Measurements from ENCODE around the gene NEU4. TPM values are rescaled to one million over a fixed set of nuclear protein-coding genes. Genes with fewer than 3 reads are reported as not detected.
A peak's percentile ranks its signal among the peaks of the same experiment; 100 is the strongest.

The NEU4 gene
- total and polyA plus RNA-seq, 3 experiments from 2014 or later: not detected

GRCh38 chr2:241855888-241856422 lies 47.0 kb downstream of the NEU4 start:
- Mint-ChIP-seq H3K4me3 (peak overlapping the region in 6 of 7 donors; percentile 29 to 92 (median 81)), H3K27ac (peak overlapping the region in 6 of 8 donors; percentile 46 to 93 (median 57)), H3K9me3 (no peaks in the 10 kb centered on the region), H3K4me1 (peaks cover 27 to 52% (median 30%) of the 10 kb centered on the region in 3 donors), H3K27me3 (no peaks in the 10 kb centered on the region), H3K36me3 (peaks cover 0 to 12% (median 0%) of the 10 kb centered on the region in 3 donors)
- DNase-seq: peak in 1 of 5 donors; percentile 45
- Histone ChIP-seq H3K4me3 (ENCODE audit: low read length) (no peak overlapping the region), H3K9me3 (ENCODE audit: low read length) (no peaks in the 10 kb centered on the region), H3K36me3 (ENCODE audit: insufficient read depth, low read length) (no peaks in the 10 kb centered on the region), H3K27ac (ENCODE audit: low read depth, low read length) (no peak overlapping the region), H3K4me1 (ENCODE audit: insufficient read depth, low read length) (peaks cover 36% of the 10 kb centered on the region), H3K27me3 (ENCODE audit: insufficient read depth, low read length, poor library complexity, severe bottlenecking) (no peaks in the 10 kb centered on the region)
- ChIA-PET CTCF (interaction anchor here (1.1 to 4.3 kb wide), 3 partner anchors 11 to 15 kb away, joined by 3 to 23 read pairs (median 3); no protein-coding TSS in a partner anchor), POLR2A (interaction anchor here (0.8 kb wide), 1 partner anchor 12 kb away, joined by 9 read pairs; no protein-coding TSS in a partner anchor)

DNA sequence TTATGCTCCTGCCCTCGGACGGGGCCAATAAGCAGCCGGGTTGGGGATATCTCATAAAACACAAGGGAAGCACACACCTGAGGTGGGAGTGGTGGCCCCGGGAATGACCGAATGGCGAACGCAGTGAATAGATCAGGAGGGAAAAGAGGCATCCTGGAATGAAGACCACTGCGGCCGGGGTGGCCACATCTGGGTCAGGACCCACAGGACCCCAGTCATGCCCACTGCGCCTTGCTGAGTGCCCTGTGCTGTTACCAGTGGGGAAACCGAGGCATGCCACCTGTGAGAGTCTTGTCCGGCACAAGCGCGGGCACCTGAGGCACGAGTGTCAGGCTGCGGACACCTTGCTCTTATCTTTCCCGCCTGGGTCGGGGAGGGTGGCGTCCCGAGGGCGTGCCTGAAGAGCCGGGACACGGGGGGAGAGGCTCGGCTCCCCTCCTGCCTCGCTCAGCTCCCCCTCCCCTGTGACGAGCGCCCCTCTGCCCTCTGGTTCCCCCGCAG lies 48.1 kb downstream of the NEU4 start:
- Histone ChIP-seq H3K4me3 (ENCODE audit: low read length) (no peak overlapping the region), H3K27ac (ENCODE audit: low read depth, low read length) (peak overlapping the region; percentile 31)

GRCh38 chr2:241857572-241858121 lies 48.7 kb downstream of the NEU4 start:
- CTCF ChIA-PET: interaction anchor here (4.3 kb wide), 1 partner anchor 11 kb away, joined by 23 read pairs; no protein-coding TSS in a partner anchor
- no peaks in the 10 kb centered on the region for H3K27me3 Mint-ChIP-seq
- H3K9me3 ChIP-seq (ENCODE audit: low read length): no peaks in the 10 kb centered on the region
- no peaks in the 10 kb centered on the region for H3K27me3 ChIP-seq (ENCODE audit: insufficient read depth, low read length, poor library complexity, severe bottlenecking)
- peak in 1 of 5 donors; percentile 45 for DNase-seq
- H3K4me3 ChIP-seq (ENCODE audit: low read length): peak overlapping the region; percentile 60
- peaks cover 40 to 69% (median 47%) of the 10 kb centered on the region in 3 donors for H3K4me1 Mint-ChIP-seq
- H3K9me3 Mint-ChIP-seq: no peaks in the 10 kb centered on the region
- H3K27ac ChIP-seq (ENCODE audit: low read depth, low read length): peak overlapping the region; percentile 31
- peak overlapping the region; percentile 83 to 95 (median 90) for H3K4me3 Mint-ChIP-seq
- H3K27ac Mint-ChIP-seq: peak overlapping the region in 7 of 8 donors; percentile 90 to 97 (median 91)
- H3K4me1 ChIP-seq (ENCODE audit: insufficient read depth, low read length): peaks cover 52% of the 10 kb centered on the region
- no peaks in the 10 kb centered on the region for H3K36me3 ChIP-seq (ENCODE audit: insufficient read depth, low read length)
- POLR2A ChIA-PET: interaction anchor here (3.4 kb wide), 1 partner anchor 11 kb away, joined by 30 read pairs; the partner anchor contains the start of gene RTP5
- peaks cover 0 to 8% (median 0%) of the 10 kb centered on the region in 3 donors for H3K36me3 Mint-ChIP-seq

More for the DNA sequence above, 48.1 kb downstream of the NEU4 start:
- no peaks in the 10 kb centered on the region for H3K36me3 ChIP-seq (ENCODE audit: insufficient read depth, low read length)
- Mint-ChIP-seq H3K27ac (peak overlapping the region; percentile 63 to 93 (median 72)), H3K4me3 (peak overlapping the region; percentile 70 to 95 (median 90)), H3K9me3 (no peaks in the 10 kb centered on the region), H3K36me3 (peaks cover 0 to 8% (median 0%) of the 10 kb centered on the region in 3 donors), H3K4me1 (peaks cover 38 to 63% (median 41%) of the 10 kb centered on the region in 3 donors), H3K27me3 (no peaks in the 10 kb centered on the region)
- peaks cover 47% of the 10 kb centered on the region for H3K4me1 ChIP-seq (ENCODE audit: insufficient read depth, low read length)
- H3K9me3 ChIP-seq (ENCODE audit: low read length): no peaks in the 10 kb centered on the region
- no peaks in the 10 kb centered on the region for H3K27me3 ChIP-seq (ENCODE audit: insufficient read depth, low read length, poor library complexity, severe bottlenecking)
- peak in 1 of 5 donors; percentile 45 for DNase-seq
- ChIA-PET CTCF (interaction anchor here (1.1 to 4.3 kb wide), 2 partner anchors 11 to 14 kb away, joined by 3 to 23 read pairs; no protein-coding TSS in a partner anchor), POLR2A (interaction anchor here (3.4 kb wide), 1 partner anchor 11 kb away, joined by 30 read pairs; the partner anchor contains the start of gene RTP5)

DNA sequence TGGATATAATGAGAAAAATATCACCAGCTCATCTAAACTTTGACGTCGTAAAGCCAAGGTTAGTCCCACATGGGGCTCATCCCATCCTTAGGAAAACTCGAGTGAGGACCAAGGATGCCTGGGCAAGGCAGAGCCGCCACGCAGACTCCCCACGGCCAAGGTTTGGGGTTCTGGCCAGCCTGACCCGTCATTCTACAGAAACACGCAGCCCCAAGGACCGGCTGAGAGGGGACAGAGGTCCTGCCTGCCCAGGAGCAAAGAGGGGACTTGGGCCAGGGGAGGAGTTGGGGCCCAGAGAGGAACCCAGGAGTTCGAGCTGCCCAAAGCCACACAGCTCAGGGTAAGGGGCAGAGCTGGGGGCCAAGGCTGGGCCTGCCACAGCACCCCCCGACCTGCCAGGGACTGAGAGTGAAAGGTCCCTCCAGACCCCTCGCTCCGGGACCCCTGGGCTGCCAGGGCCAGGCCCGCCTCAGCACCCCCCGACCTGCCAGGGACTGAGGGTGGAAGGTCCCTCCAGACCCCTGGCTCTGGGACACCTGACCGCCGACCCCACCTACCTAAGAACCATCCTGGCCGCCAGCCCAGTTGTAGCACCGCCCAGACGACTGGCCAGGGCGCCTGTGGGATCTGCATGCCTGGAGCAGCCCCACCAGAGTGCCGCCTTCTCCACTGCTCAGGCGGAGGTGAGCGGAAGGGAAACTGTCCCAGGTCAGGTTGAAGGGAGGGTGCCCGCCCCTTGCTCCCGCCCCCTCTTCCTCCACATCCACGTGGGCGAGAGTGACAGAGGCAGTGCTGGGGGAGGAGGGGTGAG lies 49.4 kb downstream of the NEU4 start, which contains the start of gene PDCD1:
Gene PDCD1 (minus strand): TSS at position 689 of the 811 bp plus-strand sequence. CDS start 56 bp downstream, at position 633.
- Mint-ChIP-seq H3K9me3 (no peaks in the 10 kb centered on the region), H3K4me1 (peaks cover 45 to 77% (median 54%) of the 10 kb centered on the region in 3 donors), H3K4me3 (peak within 1 kb of the TSS; percentile 89 to 99 (median 92)), H3K27me3 (no peaks in the 10 kb centered on the region), H3K27ac (peak within 1 kb of the TSS; percentile 93 to 98 (median 97)), H3K36me3 (peaks cover 0 to 2% (median 0%) of the 10 kb centered on the region in 3 donors)
- no peaks in the 10 kb centered on the region for H3K36me3 ChIP-seq (ENCODE audit: insufficient read depth, low read length)
- peak within 1 kb of the TSS; percentile 60 for H3K4me3 ChIP-seq (ENCODE audit: low read length)
- peaks cover 60% of the 10 kb centered on the region for H3K4me1 ChIP-seq (ENCODE audit: insufficient read depth, low read length)
- no peaks in the 10 kb centered on the region for H3K9me3 ChIP-seq (ENCODE audit: low read length)
- peak in 4 of 5 donors; percentile 47 to 73 (median 53) for DNase-seq
- CTCF ChIA-PET: interaction anchor here (1.0 to 4.3 kb wide), 3 partner anchors 10 to 20 kb away, joined by 3 to 23 read pairs (median 5); no protein-coding TSS in a partner anchor
- POLR2A ChIA-PET: interaction anchor here (3.4 kb wide), 1 partner anchor 10 kb away, joined by 30 read pairs; the partner anchor contains the start of gene RTP5
- H3K27me3 ChIP-seq (ENCODE audit: insufficient read depth, low read length, poor library complexity, severe bottlenecking): no peaks in the 10 kb centered on the region
- H3K27ac ChIP-seq (ENCODE audit: low read depth, low read length): peak within 1 kb of the TSS; percentile 31

- Histone ChIP-seq H3K4me1 (ENCODE audit: insufficient read depth, low read length) (peaks cover 66% of the 10 kb centered on the region), H3K9me3 (ENCODE audit: low read length) (no peaks in the 10 kb centered on the region), H3K4me3 (ENCODE audit: low read length) (peak overlapping the region; percentile 60), H3K27ac (ENCODE audit: low read depth, low read length) (peak overlapping the region; percentile 28), H3K36me3 (ENCODE audit: insufficient read depth, low read length) (no peaks in the 10 kb centered on the region), H3K27me3 (ENCODE audit: insufficient read depth, low read length, poor library complexity, severe bottlenecking) (no peaks in the 10 kb centered on the region)
- peak overlapping the region; percentile 89 to 99 (median 92) for H3K4me3 Mint-ChIP-seq
- no peak for DNase-seq
- no peaks in the 10 kb centered on the region for H3K27me3 Mint-ChIP-seq
- peaks cover 50 to 82% (median 60%) of the 10 kb centered on the region in 3 donors for H3K4me1 Mint-ChIP-seq
- ChIA-PET CTCF (interaction anchor here (1.0 to 4.3 kb wide), 7 partner anchors 9 to 22 kb away, joined by 3 to 23 read pairs (median 4); no protein-coding TSS in a partner anchor), POLR2A (interaction anchor here (0.6 to 3.4 kb wide), 3 partner anchors 9 to 157 kb away, joined by 5 to 30 read pairs (median 7); partner anchors contain the start of genes ING5 and RTP5)
- peaks cover 0 to 2% (median 0%) of the 10 kb centered on the region in 3 donors for H3K36me3 Mint-ChIP-seq
- peak overlapping the region in 7 of 8 donors; percentile 93 to 98 (median 97) for H3K27ac Mint-ChIP-seq
- H3K9me3 Mint-ChIP-seq: no peaks in the 10 kb centered on the region
Measured at GRCh38 chr2:241859017-241859435, 50.0 kb downstream of the NEU4 start.

DNA sequence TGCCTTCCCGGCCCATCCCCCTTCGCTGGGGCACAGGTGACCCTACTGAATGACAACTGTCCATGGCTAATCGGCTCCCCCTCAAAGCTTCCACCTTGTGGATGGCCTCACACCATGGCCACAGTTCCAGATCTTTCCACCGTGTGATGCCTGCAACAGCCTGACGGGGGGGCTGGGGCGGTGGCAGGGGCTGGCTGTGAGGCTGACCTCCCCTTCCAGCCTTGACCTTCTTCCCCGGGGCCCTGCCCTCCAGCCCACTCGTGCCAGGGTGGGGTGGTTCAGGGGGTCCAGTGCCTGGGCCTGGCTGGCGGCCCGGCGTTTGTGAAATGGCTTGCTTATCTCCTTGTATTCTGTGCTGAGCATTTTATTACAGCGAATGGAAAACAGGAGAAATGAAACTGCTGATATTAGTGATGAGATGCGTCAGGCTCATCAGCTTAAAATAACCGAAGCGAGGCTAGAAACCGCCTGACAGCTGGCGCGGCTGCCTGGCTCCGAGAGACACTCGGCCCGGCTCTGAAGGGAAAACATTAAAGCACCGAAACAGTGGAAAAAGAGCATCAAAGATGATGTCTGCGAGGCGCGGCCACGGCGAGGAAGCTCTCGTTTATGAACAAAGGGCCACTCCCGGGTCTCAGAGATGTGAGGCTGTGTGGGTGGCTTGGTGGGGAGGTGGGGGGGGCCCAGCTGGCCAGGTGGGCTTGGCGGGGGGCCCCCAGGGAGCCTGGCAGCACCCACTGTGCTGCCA lies 50.6 kb downstream of the NEU4 start:
- CTCF ChIA-PET: interaction anchor here (1.0 to 4.3 kb wide), 7 partner anchors 9 to 22 kb away, joined by 3 to 23 read pairs (median 4); no protein-coding TSS in a partner anchor
- POLR2A ChIA-PET: interaction anchor here (0.6 to 3.4 kb wide), 4 partner anchors 9 to 158 kb away, joined by 5 to 30 read pairs (median 8); partner anchors contain the start of genes ING5 and RTP5
- no peaks in the 10 kb centered on the region for H3K9me3 ChIP-seq (ENCODE audit: low read length)
- H3K4me3 Mint-ChIP-seq: peak overlapping the region; percentile 89 to 99 (median 92)
- H3K4me1 ChIP-seq (ENCODE audit: insufficient read depth, low read length): peaks cover 72% of the 10 kb centered on the region
- DNase-seq: peak in 2 of 5 donors; percentile 44 to 68
- no peaks in the 10 kb centered on the region for H3K36me3 ChIP-seq (ENCODE audit: insufficient read depth, low read length)
- peak overlapping the region; percentile 89 to 98 (median 97) for H3K27ac Mint-ChIP-seq
- H3K27me3 ChIP-seq (ENCODE audit: insufficient read depth, low read length, poor library complexity, severe bottlenecking): no peaks in the 10 kb centered on the region
- H3K27ac ChIP-seq (ENCODE audit: low read depth, low read length): peak overlapping the region; percentile 28
- peaks cover 0 to 2% (median 0%) of the 10 kb centered on the region in 3 donors for H3K36me3 Mint-ChIP-seq
- peaks cover 55 to 85% (median 66%) of the 10 kb centered on the region in 3 donors for H3K4me1 Mint-ChIP-seq
- no peaks in the 10 kb centered on the region for H3K9me3 Mint-ChIP-seq
- peak overlapping the region; percentile 60 for H3K4me3 ChIP-seq (ENCODE audit: low read length)
- H3K27me3 Mint-ChIP-seq: no peaks in the 10 kb centered on the region
